IPS-20b (cell line): ENCODE results near the gene GRM8.
A peak's percentile ranks its signal among the peaks of the same experiment; 100 is the strongest.

ENCODE experiments used
- H3K27ac ChIP-seq: one replicate; pipeline ENCODE4 v1.5.1; 2013; ENCODE audit warnings: low read length
- H3K27me3 ChIP-seq: 2 replicates; pipeline ENCODE4 v1.6.1; 2013; ENCODE audit warnings: mild to moderate bottlenecking, low read length, inconsistent platforms; ENCODE audit not compliant: insufficient read depth
- H3K36me3 ChIP-seq: 2 replicates; pipeline ENCODE4 v1.6.1; 2013; ENCODE audit warnings: low read depth, mild to moderate bottlenecking, inconsistent platforms, low read length, moderate library complexity; ENCODE audit not compliant: insufficient read depth
- H3K4me1 ChIP-seq: 2 replicates; pipeline ENCODE4 v1.6.1; 2013; ENCODE audit warnings: mild to moderate bottlenecking, control low read depth, inconsistent platforms, low read length, moderate library complexity; ENCODE audit not compliant: insufficient read depth
- H3K4me3 ChIP-seq: 2 replicates; pipeline ENCODE4 v1.5.1; 2013; ENCODE audit warnings: mild to moderate bottlenecking, low read length, inconsistent platforms
- H3K9ac ChIP-seq: 2 replicates; pipeline ENCODE4 v1.6.1; 2013; ENCODE audit warnings: low read depth, mild to moderate bottlenecking, inconsistent platforms, low read length, moderate library complexity
- H3K9me3 ChIP-seq: 2 replicates; pipeline ENCODE4 v1.6.1; 2013; ENCODE audit warnings: mild to moderate bottlenecking, low read depth, low read length, inconsistent platforms; ENCODE audit not compliant: insufficient read depth

Gene GRM8

DNA sequence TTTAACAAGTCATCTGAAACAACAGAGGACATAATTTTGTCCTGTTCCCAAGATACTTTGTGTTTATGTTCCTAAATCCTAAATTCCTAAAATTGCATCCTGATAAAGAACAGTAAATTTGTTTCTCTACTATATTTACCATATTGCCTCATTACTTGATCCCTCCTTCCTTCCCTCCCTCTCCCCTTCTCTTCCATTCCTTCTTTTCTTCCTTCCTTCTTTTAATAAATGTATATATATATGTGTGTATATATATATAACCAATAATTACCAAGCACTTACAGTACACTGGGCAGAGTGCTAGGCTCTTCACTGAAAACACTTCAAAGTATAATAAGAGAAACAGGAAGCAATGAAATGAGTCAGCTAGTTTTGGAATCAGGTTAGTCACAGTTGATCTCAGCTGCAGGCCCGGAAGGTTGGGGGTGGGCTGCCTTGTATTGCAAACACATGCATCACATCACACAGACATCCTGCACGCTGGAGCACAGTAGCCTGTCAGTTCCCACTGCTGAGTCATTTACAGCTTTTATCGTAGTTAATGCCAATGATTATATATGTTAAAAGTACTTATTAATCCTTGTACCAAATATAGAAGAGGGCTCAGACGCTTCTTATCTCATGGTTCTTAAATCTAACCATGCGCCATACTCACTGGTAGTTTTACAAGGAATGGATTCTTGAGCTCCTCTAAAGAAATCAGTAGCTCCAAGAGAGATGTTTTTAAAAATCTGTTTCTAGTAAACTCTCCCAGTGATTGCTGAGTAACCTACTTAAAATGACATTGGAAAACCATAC, 551.7 kb downstream of the GRM8 start:
- Histone ChIP-seq H3K9me3 (no peaks in the 10 kb centered on the region; the same call in 1 of the 2 replicates), H3K27me3 (no peaks in the 10 kb centered on the region), H3K4me3 (peak overlapping the region; percentile 15; the same call in 1 of the 2 replicates), H3K27ac (peak overlapping the region; percentile 46), H3K9ac (peak overlapping the region; percentile 54; the same call in 1 of the 2 replicates), H3K4me1 (peaks cover 27% of the 10 kb centered on the region), H3K36me3 (no peaks in the 10 kb centered on the region)

DNA sequence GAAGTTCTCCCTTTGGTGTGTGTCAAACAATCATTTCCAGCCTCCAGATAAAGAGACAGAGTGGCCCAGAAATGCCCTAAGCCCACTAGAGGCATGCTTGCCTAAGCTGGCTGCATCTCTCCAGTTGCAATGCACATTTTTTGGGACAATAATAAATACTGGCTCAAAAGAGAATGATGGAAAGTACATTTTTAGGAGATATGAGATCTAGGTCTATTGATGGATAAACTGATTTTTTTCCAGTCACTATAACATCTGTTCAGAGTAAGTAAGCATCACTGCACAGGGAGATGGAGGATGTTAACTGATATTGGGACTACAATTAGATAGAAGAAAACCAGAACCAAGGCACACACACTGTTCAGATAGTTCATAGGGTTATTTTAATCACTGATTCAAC, 553.0 kb downstream of the GRM8 start:
- Histone ChIP-seq H3K36me3 (no peaks in the 10 kb centered on the region), H3K27me3 (no peaks in the 10 kb centered on the region), H3K4me1 (peaks cover 27% of the 10 kb centered on the region), H3K9me3 (no peaks in the 10 kb centered on the region), H3K9ac (no peak overlapping the region), H3K4me3 (no peak overlapping the region), H3K27ac (no peak overlapping the region)

DNA sequence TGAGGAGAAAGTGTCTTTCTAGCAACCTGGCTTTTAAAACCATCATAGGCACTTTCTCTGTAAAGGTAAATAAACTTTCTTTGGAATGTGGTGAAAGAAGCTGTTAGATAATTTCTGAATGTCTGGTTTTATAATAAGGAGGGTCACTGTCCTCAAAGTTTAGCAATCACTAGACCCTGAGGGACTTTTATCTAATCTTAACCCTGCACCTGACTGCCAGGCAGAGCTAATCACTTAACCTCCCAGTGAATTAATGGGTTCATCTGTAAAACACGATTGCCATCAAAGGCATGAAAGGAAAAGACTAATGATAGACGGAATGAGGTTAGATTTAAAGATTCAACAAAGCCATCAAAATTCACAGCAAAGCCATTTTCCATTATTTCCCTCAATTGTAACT, 553.8 kb downstream of the GRM8 start:
- Histone ChIP-seq H3K36me3 (no peaks in the 10 kb centered on the region), H3K9ac (no peak overlapping the region), H3K27ac (no peak overlapping the region), H3K4me1 (peaks cover 27% of the 10 kb centered on the region), H3K4me3 (no peak overlapping the region), H3K9me3 (no peaks in the 10 kb centered on the region), H3K27me3 (no peaks in the 10 kb centered on the region)

DNA sequence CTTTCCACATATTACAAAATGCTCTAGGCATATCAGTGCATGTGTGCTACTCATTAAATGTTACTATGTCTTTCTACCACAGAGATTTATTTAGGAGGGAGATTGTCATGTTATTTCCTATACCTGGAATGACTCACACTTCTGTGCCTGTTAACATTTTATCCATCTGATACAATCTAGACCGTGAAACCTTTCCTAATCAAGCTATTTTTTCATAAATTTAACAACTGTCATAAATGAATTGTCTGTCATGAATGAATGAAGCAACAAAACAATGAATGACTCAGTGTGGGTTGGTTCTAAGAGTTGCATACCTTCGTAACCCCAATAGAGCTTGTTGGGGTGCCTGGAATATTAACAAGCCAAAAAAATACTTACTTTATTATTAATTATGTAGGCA, 554.3 kb downstream of the GRM8 start:
- H3K4me3 ChIP-seq = no peak overlapping the region
- H3K27me3 ChIP-seq = no peaks in the 10 kb centered on the region
- no peaks in the 10 kb centered on the region for H3K9me3 ChIP-seq
- H3K36me3 ChIP-seq = no peaks in the 10 kb centered on the region
- peaks cover 27% of the 10 kb centered on the region for H3K4me1 ChIP-seq
- no peak overlapping the region for H3K9ac ChIP-seq
- H3K27ac ChIP-seq = no peak overlapping the region

DNA sequence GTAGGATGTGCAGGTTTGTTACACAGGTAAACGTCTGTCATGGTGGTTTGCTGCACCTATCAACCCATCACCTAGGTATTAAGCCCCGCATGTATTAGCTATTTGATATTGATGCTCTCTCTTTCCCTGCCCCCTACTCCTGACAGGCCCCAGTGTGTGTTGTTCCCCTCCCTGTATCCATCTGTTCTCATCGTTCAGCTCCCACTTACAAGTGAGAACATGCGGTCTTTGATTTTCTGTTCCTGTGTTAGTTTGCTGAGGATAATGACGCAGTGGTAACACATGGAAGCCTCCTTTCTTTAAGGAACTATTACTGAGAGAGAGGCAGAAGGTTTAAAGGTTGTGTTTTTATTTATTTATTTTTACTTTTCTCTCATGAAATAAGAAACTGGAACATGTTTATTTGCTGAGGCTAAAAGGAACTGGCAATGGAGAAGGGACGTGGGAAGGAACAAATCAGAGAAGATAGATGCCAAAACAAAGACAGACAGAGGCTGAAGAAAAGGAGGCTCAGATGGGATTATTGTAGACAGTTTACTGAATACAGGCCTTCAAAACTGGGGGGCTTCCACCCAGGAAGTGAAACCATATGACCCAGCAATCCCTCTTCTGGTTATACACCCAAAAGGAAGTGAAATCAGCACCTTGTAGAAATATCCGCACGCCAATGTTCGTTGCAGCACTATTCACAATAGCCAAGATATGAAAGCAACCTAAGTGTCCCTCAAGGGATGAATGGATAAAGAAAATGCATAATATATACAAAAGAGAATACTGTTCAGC, 556.3 kb downstream of the GRM8 start:
- Histone ChIP-seq H3K27ac (no peak overlapping the region), H3K9me3 (no peaks in the 10 kb centered on the region), H3K4me3 (no peak overlapping the region), H3K9ac (no peak overlapping the region), H3K4me1 (peaks cover 21% of the 10 kb centered on the region), H3K36me3 (no peaks in the 10 kb centered on the region), H3K27me3 (no peaks in the 10 kb centered on the region)

DNA sequence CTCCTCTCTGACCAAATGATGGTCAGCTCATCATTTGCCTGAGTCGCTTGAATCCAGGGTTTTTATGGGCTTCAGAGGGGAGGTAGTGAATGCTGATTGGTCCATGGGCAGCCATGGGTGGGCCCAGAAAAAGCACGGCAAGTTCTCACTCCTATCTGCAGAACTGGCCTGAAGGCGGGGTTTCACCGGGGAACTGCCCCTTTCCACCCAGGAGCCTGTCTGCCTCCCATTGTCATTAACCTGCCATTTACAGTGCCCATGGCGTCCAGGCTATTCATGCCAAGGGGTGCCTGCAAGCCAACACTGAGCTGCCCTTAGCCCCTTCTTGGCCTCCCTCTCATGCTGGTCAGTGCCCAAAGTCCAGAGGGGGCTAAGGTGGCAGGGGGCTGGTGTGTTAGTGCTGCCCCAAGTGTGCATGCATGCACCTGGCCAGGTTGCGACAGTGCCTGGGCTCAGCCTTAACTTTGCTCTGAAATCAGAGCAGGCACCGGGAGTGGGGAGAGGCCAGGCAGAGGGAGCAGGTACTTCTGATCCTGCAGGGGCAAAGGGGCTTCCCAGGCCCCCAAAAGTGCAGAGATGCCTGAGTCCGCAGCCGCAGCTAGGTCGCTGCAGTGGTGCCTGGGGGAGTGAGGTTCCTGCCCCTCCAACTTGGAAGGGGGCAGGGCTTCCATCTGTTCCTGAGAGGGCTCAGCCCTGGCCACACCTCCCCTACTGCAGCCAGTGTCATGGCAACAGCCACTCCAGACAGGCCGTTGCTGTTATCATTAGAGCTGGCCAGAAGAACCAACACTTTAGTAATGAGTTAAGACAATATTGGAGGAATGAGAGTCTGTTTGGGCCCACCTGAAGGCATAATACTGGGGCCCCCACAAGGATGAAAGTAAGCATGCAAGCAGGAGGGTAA, 561.6 kb downstream of the GRM8 start:
- Histone ChIP-seq H3K4me3 (no peak overlapping the region), H3K36me3 (no peaks in the 10 kb centered on the region), H3K4me1 (peaks cover 13% of the 10 kb centered on the region; the same call in 1 of the 2 replicates), H3K27me3 (no peaks in the 10 kb centered on the region), H3K9ac (no peak overlapping the region), H3K9me3 (peaks cover 11% of the 10 kb centered on the region; the same call in 1 of the 2 replicates), H3K27ac (no peak overlapping the region)

DNA sequence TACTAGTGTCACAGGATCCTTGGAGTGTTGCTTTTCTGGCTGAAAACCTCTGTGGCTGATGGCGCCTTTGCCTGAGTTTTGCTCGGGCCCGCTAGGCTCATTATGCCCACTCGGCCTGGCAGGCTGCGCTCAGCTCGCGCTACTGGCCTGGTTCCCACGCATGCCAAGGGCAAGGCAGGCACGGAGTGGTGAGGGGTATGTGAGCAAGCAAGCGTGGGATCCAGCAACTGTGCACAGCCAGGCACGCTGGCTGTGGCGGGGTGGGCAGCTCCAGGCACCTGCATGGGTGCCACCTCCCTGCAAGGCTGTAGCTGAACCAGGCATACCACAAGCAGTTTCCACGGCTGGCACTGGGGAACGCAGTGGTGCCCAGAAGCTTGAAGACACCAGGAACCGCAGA, 562.6 kb downstream of the GRM8 start:
- Histone ChIP-seq H3K4me1 (peaks cover 13% of the 10 kb centered on the region; the same call in 1 of the 2 replicates), H3K4me3 (no peak overlapping the region), H3K9ac (no peak overlapping the region), H3K36me3 (no peaks in the 10 kb centered on the region), H3K27me3 (no peaks in the 10 kb centered on the region), H3K27ac (no peak overlapping the region), H3K9me3 (peaks cover 11% of the 10 kb centered on the region; the same call in 1 of the 2 replicates)

DNA sequence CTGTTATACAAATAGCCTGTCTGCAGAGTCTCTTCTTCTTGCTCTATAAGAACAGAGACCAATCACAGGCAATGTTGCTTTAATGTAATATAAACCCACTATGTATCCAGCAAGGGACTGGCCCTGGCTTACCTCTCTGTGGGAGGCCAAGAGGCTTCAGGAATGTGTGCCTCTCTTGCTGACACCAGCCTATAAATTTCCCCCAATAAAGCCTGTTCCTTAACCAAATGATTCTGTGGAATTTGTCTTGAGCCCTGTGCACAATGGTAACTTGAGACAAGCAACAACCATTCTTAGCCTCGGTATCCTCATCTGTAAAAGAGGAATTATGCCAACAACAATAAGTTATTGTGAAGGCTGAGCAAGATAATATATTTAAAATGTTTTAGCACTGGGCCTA, 563.7 kb downstream of the GRM8 start:
- no peaks in the 10 kb centered on the region for H3K36me3 ChIP-seq
- no peak overlapping the region for H3K4me3 ChIP-seq
- H3K4me1 ChIP-seq = peaks cover 13% of the 10 kb centered on the region; the same call in 1 of the 2 replicates
- no peak overlapping the region for H3K27ac ChIP-seq
- H3K9me3 ChIP-seq = peaks cover 11% of the 10 kb centered on the region; the same call in 1 of the 2 replicates
- no peak overlapping the region for H3K9ac ChIP-seq
- no peaks in the 10 kb centered on the region for H3K27me3 ChIP-seq

DNA sequence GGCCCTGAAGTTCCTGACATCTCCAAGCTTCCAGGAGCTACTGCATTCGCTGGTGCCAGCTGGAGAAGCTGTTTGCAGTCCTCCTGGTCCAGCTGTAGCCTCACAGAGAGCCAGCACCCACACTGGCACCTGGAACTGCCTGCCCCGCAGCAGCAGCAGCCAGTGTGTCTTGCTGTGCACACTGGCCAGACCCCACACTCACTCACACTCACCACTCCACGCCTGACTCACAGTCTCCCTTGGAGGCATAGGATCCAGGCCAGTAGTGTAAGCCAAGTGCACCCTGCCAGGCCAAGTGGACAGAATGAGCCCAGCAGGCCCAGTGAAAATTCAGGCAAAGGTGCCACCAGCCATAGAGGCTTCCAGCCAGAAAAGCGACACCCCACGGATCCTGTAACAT, 566.3 kb downstream of the GRM8 start:
- no peaks in the 10 kb centered on the region for H3K36me3 ChIP-seq
- H3K27ac ChIP-seq = no peak overlapping the region
- no peak overlapping the region for H3K9ac ChIP-seq
- H3K4me1 ChIP-seq = peaks cover 13% of the 10 kb centered on the region
- H3K4me3 ChIP-seq = no peak overlapping the region
- no peaks in the 10 kb centered on the region for H3K27me3 ChIP-seq
- H3K9me3 ChIP-seq = peaks cover 11% of the 10 kb centered on the region; the same call in 1 of the 2 replicates

DNA sequence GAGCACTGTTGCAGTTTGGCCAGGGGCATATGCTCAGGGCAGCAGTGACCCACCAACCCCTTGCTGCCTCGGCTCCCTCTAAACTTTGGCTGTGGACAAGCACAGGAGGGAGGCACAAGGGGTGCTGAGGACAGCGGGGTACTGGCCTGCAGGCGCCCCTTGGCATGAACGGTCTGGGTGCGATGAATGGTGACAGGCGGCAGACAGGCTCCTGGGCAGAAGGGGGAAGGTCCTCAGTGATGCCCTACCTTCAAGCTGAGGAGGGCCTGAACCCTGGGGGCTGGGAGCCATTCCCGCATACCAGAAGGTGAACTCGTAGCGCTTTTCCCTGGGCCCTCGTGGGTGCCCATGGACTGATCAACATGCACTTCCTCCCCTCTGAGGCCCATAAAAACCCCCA, 567.1 kb downstream of the GRM8 start:
- Histone ChIP-seq H3K27me3 (no peaks in the 10 kb centered on the region), H3K9me3 (peaks cover 8% of the 10 kb centered on the region; the same call in 1 of the 2 replicates), H3K4me3 (no peak overlapping the region), H3K4me1 (peaks cover 19% of the 10 kb centered on the region), H3K27ac (no peak overlapping the region), H3K36me3 (no peaks in the 10 kb centered on the region), H3K9ac (no peak overlapping the region)

DNA sequence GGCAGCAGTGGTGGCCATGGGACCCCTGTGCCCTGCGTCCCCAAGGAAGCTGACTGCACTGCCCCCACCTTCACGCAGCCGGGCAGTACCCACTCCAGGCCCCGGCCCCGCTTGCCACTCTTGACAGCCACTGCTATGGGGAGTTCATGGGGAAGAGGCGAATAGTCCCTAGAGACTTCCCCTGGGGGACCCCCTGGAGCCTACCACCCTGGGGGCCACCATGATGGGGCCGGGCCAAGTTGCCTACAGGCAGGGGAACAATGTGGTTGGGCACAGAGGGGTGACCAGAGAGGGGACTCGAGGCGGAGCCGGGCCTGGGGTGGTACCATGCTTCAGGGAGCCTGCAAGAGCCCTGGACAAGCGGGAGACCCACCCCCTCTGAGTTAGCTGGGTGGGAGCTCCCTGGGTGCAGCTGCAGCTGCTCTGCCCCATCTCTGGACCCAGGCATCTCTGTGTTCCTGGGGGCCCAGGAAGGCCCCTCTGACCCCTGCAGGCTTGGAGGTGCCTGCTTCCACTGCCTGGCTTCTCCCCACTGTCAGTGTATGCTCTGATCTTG, 567.6 kb downstream of the GRM8 start:
- H3K27ac ChIP-seq = no peak overlapping the region
- no peak overlapping the region for H3K9ac ChIP-seq
- no peak overlapping the region for H3K4me3 ChIP-seq
- H3K27me3 ChIP-seq = no peaks in the 10 kb centered on the region
- H3K36me3 ChIP-seq = no peaks in the 10 kb centered on the region
- peaks cover 19% of the 10 kb centered on the region for H3K4me1 ChIP-seq
- peaks cover 2% of the 10 kb centered on the region; the same call in 1 of the 2 replicates for H3K9me3 ChIP-seq
